T-helper 1 cell (primary cell): ENCODE results near the gene STAG1.
"Not testable (repeated sequence)": the region's sequence is repeated elsewhere in the genome, so short reads cannot be mapped to it uniquely, and the experiment has no call there.

Experiments
- DNase-seq, 5 donors: peaks; one replicate each; pipeline ENCODE4 v3.0.0-alpha.2; 2012 to 2020

STAG1 gene

DNA sequence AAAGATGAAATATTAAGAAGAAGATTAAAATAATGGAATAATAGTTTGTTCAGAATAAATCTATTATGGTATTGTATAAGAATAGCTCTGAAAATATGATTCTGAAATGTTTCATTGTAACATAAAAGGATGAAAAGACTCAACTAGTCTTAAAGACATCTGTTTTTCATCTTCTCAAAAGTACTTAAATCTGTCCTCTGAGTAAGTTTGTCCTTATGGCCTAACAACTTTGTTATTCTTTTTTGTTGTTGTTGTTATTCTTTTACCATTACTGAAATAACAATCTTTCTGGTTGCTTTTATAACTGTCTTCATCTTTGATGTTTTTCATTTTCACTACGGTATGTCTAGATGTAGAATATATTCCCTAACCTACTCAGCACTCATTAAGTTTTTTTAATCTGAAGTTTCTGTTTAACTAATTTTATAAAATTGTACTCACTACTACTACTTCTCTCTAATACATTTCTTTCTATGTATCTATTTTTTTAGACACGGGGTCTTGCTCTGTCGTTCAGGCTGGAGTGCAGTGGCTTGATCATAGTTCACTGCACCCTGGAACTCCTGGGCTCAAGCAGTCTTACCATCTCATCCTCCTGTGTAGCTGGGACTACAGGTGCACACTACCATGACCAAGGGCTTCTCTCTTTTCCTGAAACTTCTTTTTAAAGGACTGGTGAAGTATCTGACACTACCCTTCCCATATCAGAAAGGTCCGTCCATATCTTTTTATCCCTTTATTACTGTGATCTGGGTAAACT lies 261.4 kb downstream of the STAG1 start:
- no peak for DNase-seq

DNA sequence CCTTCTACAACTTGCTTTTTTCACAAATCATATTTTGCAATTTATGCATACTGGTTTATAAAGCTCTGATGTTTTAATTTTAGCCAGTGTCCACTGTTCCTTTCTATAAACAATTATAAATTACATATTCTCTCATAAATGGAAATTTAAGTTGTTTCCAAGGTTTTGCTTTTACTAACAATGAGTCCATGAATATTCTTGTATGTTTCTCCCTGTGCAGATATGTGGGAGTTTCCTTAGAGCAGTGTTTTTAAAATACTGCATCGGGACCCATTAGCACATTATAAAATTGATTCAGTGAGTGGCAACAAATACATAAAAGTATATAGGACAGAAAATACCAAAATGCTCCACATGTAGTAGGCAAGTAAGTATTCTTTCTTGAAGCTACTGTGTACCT lies 266.4 kb downstream of the STAG1 start:
- DNase-seq = no peak

DNA sequence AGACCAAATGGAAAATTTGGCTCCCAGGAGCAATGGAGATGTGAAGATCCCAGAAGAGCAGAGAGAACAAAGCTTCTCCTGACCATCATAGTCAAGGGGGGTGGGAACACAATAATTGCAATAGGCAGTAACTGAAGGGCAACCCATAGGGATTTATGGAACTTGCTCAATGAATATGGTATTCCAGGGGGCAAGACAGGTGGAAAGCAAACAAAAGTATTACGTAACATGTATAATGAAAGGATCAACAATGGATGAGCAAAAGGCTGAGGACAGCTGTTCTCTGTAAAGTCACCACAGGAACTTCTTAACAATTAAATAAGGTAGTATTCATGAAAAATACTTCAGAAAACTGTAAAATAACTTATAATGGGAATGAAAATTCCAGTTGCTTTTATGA lies 275.9 kb downstream of the STAG1 start:
- DNase-seq = no peak

DNA sequence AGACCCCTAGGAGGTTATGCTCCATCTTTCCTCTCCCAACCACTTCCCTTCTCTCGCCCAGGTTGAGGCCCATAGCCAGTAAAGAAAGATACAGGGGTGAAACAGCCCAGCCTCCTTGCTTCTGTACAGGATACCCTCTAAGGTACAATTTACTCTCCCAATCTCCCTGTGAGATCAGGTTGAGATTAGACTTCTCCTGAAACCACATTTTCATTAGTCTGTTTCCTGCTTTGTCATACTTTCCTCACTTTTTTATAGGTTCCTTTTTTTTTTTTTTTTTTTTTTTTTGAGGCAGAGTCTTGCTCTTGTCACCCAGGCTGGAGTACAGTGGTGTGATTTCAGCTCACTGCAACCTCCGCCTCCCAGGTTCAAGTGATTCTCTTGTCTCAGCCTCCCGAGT lies 277.3 kb downstream of the STAG1 start:
- DNase-seq = not testable (repeated sequence)

DNA sequence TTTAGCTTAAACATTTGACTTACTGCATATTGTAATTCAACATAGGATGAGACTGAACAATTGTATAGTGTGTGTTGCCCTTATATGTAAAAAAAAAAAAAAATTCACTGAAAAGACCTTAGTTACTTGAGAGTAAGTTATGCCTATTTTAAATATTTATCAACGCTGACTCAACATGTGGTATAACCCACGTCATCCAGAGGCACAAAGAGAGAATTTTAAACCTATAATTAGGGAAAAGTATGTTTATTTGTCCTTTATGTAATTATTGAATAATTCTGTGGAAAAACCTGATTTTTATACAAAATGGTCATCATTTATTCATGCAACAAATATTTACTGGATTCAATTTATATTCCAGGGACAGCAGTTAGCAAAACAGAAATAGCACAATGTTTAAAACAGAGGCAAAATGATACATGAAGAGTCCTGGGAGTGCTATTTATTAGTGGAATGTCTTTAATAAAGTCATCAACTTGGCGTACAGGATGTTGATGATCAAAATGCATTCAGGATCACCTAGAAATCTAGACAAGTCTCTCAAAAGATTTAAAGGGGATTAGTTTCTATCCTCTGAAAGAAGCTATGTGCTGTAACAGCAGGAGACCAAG lies 278.4 kb downstream of the STAG1 start:
- DNase-seq = no peak

DNA sequence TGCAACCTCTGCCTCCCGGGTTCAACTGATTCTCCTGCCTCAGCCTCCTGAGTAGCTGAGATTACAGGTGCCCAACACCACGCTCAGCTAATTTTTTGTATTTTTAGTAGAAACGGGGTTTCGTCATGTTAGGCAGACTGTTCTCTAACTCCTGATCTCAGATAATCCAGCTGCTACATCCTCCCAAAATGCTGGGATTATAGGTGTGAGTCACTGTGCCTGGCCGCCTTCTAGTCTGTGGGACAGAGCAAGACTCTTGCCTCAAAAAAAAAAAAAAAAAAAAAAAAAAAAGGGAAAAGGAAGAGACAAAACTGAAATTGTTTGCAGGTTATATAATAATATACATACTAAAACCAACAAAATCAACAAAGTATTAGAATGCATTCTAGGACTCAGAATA lies 286.9 kb downstream of the STAG1 start:
- no peak for DNase-seq

DNA sequence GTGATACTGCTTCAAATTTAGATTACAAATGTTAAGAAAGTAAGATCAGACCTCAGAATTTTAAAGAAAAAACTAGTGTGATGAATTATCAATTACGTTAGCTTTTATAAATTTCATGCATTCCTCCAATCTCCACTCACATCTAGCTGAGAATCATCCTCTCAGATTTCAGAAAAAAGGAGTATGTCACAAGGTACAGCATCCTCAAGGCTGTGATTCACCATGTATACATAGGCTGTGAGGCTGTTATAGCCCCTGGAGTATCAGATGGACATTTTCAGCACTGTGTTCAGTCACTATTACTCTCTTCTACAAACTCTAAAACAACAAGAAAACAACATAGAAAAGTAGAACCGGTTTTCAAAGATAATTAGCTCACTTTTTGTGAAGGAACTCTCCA lies 287.7 kb downstream of the STAG1 start:
- no peak for DNase-seq

DNA sequence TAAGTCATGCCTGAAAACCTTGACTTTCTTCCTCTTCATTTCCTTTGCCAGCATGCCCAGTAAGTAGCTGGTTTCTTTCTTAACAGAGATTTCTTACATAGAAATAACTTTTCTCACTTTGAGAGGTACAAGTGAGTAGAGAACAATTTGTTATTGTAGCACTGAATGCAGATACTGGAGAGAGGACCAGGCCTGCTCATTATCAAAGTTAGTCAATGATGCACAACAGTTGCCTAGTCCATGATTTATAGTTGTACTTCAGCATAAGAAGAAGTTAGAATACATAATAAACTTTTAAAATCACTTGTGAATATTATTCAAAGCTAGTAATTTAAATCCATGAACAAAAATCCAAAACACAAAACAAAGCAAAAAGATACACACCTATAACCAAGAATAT lies 289.0 kb downstream of the STAG1 start:
- no peak for DNase-seq

DNA sequence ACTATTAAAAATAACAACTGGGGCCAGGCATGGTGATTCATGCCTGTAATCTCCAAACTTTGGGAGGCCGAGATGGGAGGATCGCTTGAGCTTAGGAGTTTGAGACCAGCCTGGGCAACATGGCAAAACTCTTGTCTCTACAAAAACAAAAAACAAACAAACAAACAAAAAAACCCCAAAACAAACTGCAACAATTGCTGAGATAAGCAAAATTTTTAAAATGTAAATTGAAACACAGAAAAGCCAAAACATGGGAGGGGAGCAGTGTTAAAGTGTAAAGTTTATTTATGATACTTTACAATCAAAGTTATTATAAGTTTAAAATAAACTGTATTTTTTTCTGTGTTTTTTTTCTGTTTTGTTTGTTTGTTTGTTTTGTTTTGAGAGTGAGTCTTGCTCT lies 294.4 kb downstream of the STAG1 start:
- DNase-seq = no peak

DNA sequence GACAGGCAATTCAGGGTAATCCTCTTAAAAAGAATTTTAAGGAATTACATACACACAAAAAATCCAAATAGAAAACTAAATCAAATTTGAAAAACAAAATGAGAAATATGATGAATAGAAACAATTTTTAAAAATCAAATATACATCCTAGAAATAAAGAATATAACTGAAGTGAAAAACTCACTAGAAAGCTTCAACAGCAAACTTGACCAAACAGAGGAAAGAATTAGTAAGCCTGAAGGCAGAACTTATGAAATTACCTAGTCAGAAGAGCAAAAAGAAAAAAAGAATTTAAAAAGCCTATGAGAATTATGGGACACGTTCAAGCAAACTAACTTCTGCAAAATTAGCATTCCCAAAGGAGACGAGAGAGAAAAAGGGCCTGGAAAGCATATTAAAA lies 296.0 kb downstream of the STAG1 start:
- DNase-seq = no peak

DNA sequence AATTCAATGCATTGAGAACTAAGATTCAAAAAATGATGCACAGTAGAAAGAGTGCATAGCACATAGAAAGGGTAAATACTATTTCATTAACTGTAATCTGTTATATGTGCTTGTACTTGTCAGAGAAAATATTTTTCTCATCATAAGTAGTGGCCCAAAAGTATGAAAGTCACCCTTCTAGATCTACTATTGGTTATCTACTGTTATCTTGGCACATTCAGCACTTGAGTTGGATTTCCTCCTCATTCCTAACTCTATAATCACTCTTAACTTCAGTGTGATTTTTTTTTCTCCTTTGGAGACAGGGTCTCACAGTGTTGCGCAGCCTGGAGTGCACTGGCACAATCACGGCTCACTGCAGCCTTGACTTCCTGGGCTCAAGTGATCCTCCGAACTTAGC lies 307.6 kb downstream of the STAG1 start:
- DNase-seq = no peak

DNA sequence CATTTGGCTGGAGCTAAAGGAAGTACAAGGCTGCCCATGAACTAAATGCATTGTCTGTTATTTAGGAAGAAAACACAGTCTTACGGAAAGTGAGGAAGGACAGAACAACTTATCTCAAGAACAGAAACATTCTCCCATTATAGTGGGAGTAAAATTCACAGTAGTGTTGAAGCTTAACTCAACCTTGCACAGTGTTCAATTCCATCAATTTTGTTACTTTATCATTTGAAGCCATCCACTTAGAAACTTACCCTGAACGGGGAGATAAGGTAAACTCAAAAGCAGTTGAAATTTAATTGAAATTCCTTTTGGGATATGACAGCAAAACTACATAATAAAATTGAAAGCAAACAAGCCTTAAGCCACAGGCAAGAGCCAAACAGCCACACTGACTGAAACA lies 315.1 kb downstream of the STAG1 start:
- DNase-seq = no peak

DNA sequence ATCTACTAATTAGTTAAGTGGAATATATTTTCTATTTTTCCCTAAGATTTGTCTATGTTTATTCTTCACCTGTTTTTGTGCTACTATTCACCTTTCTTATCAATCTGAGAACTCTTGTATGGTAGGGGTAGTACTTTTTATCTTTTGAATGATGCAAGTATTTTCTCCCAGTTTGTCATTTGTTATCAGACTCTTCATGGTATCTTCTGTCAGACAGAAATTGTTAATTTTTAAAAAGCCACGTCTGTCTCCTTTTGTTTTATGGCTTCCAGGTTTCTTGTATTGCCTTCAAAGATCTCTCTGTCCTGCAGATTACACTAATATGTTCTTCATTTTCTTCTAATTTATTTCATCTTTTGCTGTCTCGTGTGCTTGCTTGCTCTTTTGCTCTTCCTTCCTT lies 317.7 kb downstream of the STAG1 start:
- DNase-seq = no peak

DNA sequence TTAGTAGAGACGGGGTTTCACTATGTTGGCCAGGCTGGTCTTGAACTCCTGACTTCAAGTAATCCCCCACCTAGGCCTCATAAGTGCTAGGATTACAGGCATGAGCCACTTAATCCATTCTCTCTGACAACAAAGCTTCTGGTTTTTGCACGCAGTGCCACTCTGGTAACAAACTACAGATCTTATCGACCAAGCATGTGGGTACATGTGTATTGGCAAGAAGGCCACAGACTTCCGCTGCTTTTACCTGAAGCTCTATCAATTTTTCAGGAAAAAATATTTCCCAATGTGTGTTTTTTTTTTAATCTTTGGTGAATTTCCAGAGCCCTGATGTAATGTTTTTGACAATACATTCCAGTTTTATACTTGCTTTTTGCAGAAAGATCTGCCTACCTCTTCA lies 319.5 kb downstream of the STAG1 start:
- DNase-seq = no peak

DNA sequence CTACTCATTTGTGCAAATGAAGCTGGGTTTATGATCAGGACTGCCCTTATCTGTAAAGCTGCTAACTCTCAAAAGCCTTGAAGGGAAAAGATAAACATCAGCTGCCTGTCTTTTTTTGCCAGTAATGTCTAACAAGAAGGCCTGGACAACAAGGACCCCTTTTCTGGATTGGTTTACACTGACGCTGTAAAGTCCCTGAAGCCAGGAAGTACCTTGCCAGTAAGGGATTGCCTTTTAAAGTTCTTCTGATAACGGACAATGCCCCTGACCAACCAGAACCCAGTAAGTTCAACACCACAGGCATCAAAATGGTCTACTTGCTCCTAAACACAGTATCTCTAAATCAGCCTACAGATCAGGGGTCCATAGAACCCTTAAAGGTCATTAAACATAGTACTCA lies 324.0 kb downstream of the STAG1 start:
- no peak for DNase-seq

DNA sequence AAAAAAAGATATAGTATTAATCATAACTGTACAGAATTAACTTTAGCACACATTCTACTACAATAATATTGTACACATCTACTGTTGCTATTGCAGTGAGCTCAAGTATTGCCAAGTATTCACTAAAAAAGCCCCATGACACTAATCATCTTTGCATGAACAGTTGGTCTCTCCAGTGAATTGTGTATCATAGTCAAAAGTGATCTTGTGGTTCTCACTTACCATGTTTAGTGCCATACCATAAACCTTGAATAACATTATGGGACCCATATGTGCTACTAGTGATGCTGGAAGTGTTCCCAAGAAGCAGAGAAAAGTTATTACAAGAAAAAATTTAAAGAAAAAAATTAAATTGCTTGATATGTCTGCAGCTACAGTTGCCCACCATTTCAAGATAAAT lies 324.9 kb downstream of the STAG1 start:
- DNase-seq = no peak

DNA sequence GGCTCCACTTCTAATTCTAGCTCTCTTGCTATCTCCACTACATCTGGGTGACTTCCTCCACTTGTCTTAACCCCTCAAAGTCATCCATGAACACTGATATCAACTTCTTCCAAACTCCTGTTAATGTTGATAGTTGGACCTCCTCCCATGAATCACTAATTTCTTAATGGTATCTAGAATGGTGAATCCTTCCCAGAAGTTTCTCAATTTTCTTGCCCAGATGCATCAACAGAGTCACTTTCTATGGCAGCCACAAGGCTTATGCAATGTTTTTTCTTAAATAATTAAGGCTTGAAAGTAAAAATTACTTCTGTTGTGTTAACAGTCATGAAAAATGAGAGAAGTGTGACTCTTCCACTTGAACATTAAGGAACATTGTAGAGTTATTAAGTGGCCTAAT lies 337.7 kb downstream of the STAG1 start:
- no peak for DNase-seq

DNA sequence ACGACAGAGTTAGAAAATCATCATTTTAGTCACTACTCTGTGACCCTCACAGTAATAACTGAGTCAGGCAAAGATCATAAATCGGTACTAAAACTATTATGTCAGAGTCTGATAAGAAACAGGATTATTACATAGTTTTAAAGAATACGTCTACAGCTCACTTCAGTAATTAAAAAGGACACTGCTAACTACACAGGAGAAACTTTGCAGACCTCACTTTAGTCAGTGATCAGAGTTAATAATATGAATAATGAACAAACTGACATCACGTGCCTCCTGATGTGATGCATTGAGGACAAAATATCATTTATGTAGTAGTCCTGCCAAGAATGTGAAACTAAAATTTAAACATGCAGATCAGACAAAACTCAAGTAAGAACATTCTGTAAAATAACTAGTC lies 339.9 kb downstream of the STAG1 start:
- no peak for DNase-seq

DNA sequence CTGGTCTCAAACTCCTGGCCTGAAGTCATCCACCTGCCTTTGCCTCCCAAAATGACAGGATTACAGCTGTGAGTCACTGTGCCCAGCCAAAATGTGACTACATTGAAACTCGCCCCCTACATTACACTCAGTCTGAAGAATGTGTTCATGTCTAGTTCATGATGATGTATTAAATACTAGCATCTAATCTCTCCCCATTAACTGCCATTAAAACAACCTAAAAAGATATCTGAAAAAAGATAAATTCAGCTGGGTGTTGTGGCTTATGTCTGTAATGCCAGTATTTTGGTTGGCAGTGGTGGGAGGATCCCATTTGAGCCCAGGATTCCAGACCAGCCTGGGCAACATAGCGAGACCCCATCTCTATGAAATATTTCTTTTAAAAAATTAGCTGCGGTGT lies 342.6 kb downstream of the STAG1 start:
- DNase-seq = no peak

DNA sequence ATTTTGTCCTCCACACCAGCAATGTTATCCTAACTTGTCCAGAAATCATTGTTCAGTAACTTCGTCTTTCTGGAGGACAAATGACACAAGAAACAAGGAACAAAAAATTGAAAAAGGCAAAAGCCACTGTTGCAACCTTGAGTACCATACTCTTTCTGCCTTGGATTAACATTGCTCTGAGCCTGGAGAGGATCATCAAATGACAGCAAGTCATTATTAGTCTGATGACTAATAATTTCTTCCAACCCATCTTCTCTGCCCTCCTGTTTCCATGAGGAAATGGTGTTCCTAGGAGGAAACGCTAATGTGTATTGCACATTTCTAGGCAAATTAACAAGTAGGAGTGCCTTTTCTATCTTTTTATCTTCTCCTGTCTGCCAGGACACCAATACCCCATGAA lies 348.1 kb downstream of the STAG1 start:
- no peak for DNase-seq

DNA sequence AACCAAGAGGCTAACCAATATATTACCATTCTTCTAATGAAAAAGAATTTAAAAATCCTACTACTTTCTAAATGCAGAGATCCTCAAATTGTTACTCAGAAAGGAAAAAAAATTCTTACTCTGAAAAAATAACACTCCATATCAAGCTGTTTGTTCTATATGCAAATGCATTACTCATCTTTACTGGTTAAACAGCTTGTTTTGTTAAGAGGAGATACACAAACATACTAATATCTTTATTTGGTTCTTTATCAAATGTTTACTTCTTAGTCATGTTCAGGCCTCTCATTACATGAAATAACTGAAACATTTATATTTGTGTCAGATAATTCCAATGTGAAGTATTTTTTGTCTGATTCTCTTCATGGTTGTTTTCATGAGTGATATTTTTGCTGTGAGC lies 355.3 kb downstream of the STAG1 start:
- DNase-seq = no peak

DNA sequence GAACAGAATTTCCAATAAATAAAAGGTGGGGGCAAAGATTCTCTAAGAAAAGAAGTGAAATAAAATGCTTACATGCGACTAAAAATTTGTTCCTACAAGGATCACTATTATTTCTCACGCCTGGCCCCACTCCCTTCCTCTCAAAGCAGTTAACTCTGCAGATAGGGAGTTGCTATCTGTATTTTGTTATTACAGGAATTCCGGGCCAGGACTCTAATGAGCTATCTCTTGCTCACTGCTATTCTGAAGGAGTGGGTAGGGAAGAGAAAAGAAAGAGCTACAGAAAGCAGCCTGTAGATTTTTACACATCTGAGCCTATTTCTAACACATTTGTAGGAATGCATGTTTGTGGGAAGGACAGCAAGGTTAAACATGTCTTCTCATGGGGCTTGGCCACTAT lies 361.6 kb downstream of the STAG1 start:
- no peak for DNase-seq

DNA sequence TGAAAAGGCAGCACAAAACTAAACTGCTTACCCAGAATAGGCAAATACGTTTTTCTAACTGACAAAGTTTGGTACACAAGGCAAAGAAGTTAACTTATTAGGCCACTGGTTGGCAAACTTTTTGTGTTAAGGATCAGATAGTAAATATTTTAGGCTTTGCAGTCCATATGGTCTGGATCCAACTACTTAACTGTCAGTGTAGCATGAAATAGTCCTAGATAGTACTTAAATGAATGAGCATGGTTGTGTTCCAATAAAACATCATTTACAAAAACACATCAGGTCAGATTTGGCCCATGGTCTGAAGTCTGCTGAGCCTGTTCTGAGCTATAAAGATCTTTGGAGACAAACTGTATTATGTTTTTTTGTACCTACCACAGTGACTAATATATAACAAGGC lies 365.1 kb downstream of the STAG1 start:
- DNase-seq = no peak

DNA sequence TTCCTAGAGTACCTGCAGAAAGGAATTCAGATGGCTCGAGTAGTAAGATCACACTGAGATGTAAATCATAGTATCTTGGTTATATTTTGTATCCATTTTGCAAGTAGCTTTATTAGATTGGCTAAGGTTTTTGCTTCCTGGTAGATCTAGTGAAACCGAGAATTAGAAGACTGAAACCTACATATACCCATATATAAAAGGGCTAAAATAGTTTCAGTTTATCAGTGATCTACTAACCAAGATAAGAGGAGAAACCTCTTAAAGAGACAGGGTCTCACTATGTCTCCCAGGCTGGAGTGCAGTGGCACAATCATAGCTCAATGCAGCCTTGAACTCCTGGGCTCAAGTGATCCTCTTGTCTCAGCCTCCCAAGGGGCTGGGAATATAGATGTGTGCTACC lies 366.7 kb downstream of the STAG1 start:
- DNase-seq = peak in 1 of 5 donors; percentile 45

DNA sequence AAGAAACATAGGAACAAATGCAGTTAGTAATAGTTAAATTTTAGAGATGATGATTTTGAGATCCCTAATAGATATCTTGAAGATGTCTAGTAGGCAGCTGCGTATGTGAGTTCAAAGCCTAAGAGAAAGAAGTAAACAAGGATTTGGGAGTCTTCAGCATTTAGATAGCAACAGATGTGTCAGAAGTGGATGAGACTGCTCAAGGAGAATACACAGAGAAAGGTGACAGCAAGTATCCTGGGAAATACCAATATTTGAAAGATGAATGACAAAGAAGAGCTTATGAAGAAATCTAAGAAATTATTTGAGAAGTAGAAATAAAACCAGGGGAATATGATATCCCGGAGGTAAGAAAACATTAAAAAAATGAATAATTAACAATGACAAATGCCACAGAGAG lies 371.1 kb downstream of the STAG1 start:
- DNase-seq = no peak
